OCI-LY3 (cell line): Measurements from ENCODE around the gene COP1.

Source experiments
- H2AFZ ChIP-seq: fragments of 200-600, 300-600 bp; shearing (Covaris generic); 2 replicates; pipeline ENCODE4 v1.6.0; 2014; ENCODE audit warnings: antibody characterized with exemption, low read depth, low read length
- H3K27ac ChIP-seq: fragments of 200-600, 300-600 bp; sonication (generic); 2 replicates; pipeline ENCODE4 v1.5.1; 2014; ENCODE audit warnings: mild to moderate bottlenecking, low read length, moderate library complexity, mixed read lengths
- H3K27me3 ChIP-seq: fragments of 200-600, 300-600 bp; sonication (generic); 2 replicates; pipeline ENCODE4 v1.6.1; 2014; ENCODE audit warnings: low read depth, low read length, mixed read lengths
- H3K36me3 ChIP-seq: fragments of 200-600, 300-600 bp; sonication (generic); replicated peaks from 2 replicates; pipeline ENCODE3; 2014; ENCODE audit warnings: low read depth, low read length, mixed read lengths
- H3K4me1 ChIP-seq: fragments of 300-600, 200-600 bp; sonication (generic); 2 replicates; pipeline ENCODE4 v1.6.1; 2014; ENCODE audit warnings: low read length, mixed read lengths
- H3K4me2 ChIP-seq: fragments of 200-600, 300-600 bp; sonication (generic); 2 replicates; pipeline ENCODE4 v1.6.1; 2014; ENCODE audit warnings: low read length, mixed read lengths
- H3K4me3 ChIP-seq: fragments of 300-600, 200-600 bp; sonication (generic); 2 replicates; pipeline ENCODE4 v1.5.1; 2014; ENCODE audit warnings: antibody characterized with exemption, mild to moderate bottlenecking, low read length, moderate library complexity
- H3K79me2 ChIP-seq: fragments of 300-600, 200-600 bp; shearing (Covaris generic); 2 replicates; pipeline ENCODE4 v1.6.1; 2014; ENCODE audit warnings: mild to moderate bottlenecking, low read length, mixed read lengths
- H3K9ac ChIP-seq: fragments of 300-600, 200-600 bp; shearing (Covaris generic); 2 replicates; pipeline ENCODE4 v1.6.0; 2014; ENCODE audit warnings: mild to moderate bottlenecking, low read length, moderate library complexity
- H3K9me3 ChIP-seq: fragments of 200-600, 300-600 bp; shearing (Covaris generic); 2 replicates; pipeline ENCODE4 v1.6.1; 2014; ENCODE audit warnings: low read length, mixed read lengths; ENCODE audit not compliant: insufficient read depth
- H4K20me1 ChIP-seq: fragments of 200-600, 300-600 bp; sonication (generic); 2 replicates; pipeline ENCODE4 v1.6.1; 2016; ENCODE audit warnings: low read length, mixed read lengths; ENCODE audit not compliant: insufficient read depth
- CTCF ChIP-seq: fragments of 200-600, 300-600 bp; sonication (generic); IDR thresholded peaks from 2 replicates; pipeline ENCODE4 v1.5.1; 2014; ENCODE audit warnings: antibody characterized with exemption, low read length, low read depth
- EZH2phosphoT487 ChIP-seq: fragments of 200-600 bp; shearing (Covaris generic); IDR thresholded peaks from 2 replicates; pipeline ENCODE4 v1.6.1; 2018; ENCODE audit warnings: antibody characterized with exemption, mixed run types, low read depth

COP1 gene

GRCh38 chr1:176110203-176110602 is 96.9 kb downstream of the COP1 start:
- no peaks in the 10 kb centered on the region for H3K4me1 ChIP-seq
- no peak overlapping the region for H2AFZ ChIP-seq
- H3K9ac ChIP-seq, result no peak overlapping the region
- H3K36me3 ChIP-seq, result peaks cover 5% of the 10 kb centered on the region
- H3K27me3 ChIP-seq, result no peaks in the 10 kb centered on the region
- H3K4me3 ChIP-seq, result no peak overlapping the region
- H4K20me1 ChIP-seq, result no peaks in the 10 kb centered on the region
- no peaks in the 10 kb centered on the region for H3K79me2 ChIP-seq
- no peaks in the 10 kb centered on the region for H3K9me3 ChIP-seq
- TF ChIP-seq EZH2phosphoT487, result no peak
- no peak for TF ChIP-seq CTCF
- H3K27ac ChIP-seq, result no peak overlapping the region
- H3K4me2 ChIP-seq, result no peak overlapping the region

GRCh38 chr1:176102768-176103350 is 104.2 kb downstream of the COP1 start:
- Histone ChIP-seq H3K27ac (no peak overlapping the region), H2AFZ (no peak overlapping the region), H3K27me3 (no peaks in the 10 kb centered on the region), H3K36me3 (no peaks in the 10 kb centered on the region), H3K4me1 (no peaks in the 10 kb centered on the region), H4K20me1 (peaks cover 10% of the 10 kb centered on the region; the same call in 1 of the 2 replicates), H3K4me3 (no peak overlapping the region), H3K9me3 (no peaks in the 10 kb centered on the region), H3K4me2 (no peak overlapping the region), H3K9ac (no peak overlapping the region), H3K79me2 (no peaks in the 10 kb centered on the region)
- no peak for TF ChIP-seq EZH2phosphoT487
- no peak for TF ChIP-seq CTCF

- TF ChIP-seq CTCF (no peak), EZH2phosphoT487 (no peak)
- Histone ChIP-seq H3K4me3 (no peak overlapping the region), H3K36me3 (no peaks in the 10 kb centered on the region), H2AFZ (no peak overlapping the region), H4K20me1 (peaks cover 10% of the 10 kb centered on the region; the same call in 1 of the 2 replicates), H3K4me1 (no peaks in the 10 kb centered on the region), H3K4me2 (no peak overlapping the region), H3K79me2 (no peaks in the 10 kb centered on the region), H3K27me3 (no peaks in the 10 kb centered on the region), H3K27ac (no peak overlapping the region), H3K9ac (no peak overlapping the region), H3K9me3 (no peaks in the 10 kb centered on the region)
Observed at GRCh38 chr1:176101951-176102642, 105.0 kb downstream of the COP1 start.

- no peak overlapping the region for H3K4me3 ChIP-seq
- H3K4me1 ChIP-seq, result no peaks in the 10 kb centered on the region
- H3K79me2 ChIP-seq, result no peaks in the 10 kb centered on the region
- no peak overlapping the region for H3K9ac ChIP-seq
- TF ChIP-seq CTCF, result no peak
- TF ChIP-seq EZH2phosphoT487, result no peak
- no peak overlapping the region for H2AFZ ChIP-seq
- H3K27ac ChIP-seq, result no peak overlapping the region
- H4K20me1 ChIP-seq, result peaks cover 10% of the 10 kb centered on the region; the same call in 1 of the 2 replicates
- H3K4me2 ChIP-seq, result no peak overlapping the region
- no peaks in the 10 kb centered on the region for H3K36me3 ChIP-seq
- no peaks in the 10 kb centered on the region for H3K9me3 ChIP-seq
- no peaks in the 10 kb centered on the region for H3K27me3 ChIP-seq
Observed at GRCh38 chr1:176098560-176098959, 108.5 kb downstream of the COP1 start.
